Measurements from ENCODE around the gene SLC2A14. TPM values are rescaled to one million over a fixed set of nuclear protein-coding genes. Genes with fewer than 3 reads are reported as not detected.
"Not testable (repeated sequence)": the region's sequence is repeated elsewhere in the genome, so short reads cannot be mapped to it uniquely, and the experiment has no call there.

The SLC2A14 gene
- total RNA-seq: under 1 TPM in 2 of 4 donors, not detected in 2; 0.48 to 0.96 TPM

GRCh38 chr12:7872566-7873319 lies at the start of gene SLC2A14:
TSS of gene SLC2A14 (minus strand) at chr12:7872915. CDS start at chr12:7869880, 3,035 bp downstream.
- WGBS, 2 donors (ENCODE audit: low coverage in 1 of 2): 63 to 82% methylated on average over 2 to 62 of the region's 65 CpGs
- no peaks in the 10 kb centered on the region for H3K36me3 ChIP-seq
- in situ Hi-C loops (cut with MboI; ENCODE audit: low pct_ligation_motif_present in 1 of 4, low pct_unique_long_range_greater_than_20kb in 1 of 4, low sequenced_read_pairs in 3 of 4): loop anchor here in 1 of 4 donors (25.0 kb wide), 1 partner anchor 140 kb away; no protein-coding TSS in a partner anchor
- DNase-seq: no peak
- H3K27me3 ChIP-seq: peaks cover 24% of the 10 kb centered on the region
- H3K4me1 ChIP-seq: no peaks in the 10 kb centered on the region
- no peak for TF ChIP-seq POLR2AphosphoS5 (IDR thresholded peaks at IDR 0.05)
- no peak for TF ChIP-seq EP300 (IDR thresholded peaks at IDR 0.05; ENCODE audit: low read depth)
- TF ChIP-seq CTCF (IDR thresholded peaks at IDR 0.05): no peak
- intact Hi-C loops (cut with DNase I; ENCODE audit: low total_unique reads): no loop called here
- no peaks in the 10 kb centered on the region for H3K9me3 ChIP-seq
- no peak within 1 kb of the TSS for H3K27ac ChIP-seq
- H3K4me3 ChIP-seq: peak within 1 kb of the TSS in 1 of 4 donors; percentile 30

GRCh38 chr12:7921181-7921580 lies 48.5 kb upstream of the SLC2A14 start:
- H3K4me3 ChIP-seq; intact Hi-C loops (cut with DNase I; ENCODE audit: low total_unique reads); DNase-seq; H3K27ac ChIP-seq; H3K27me3 ChIP-seq; H3K9me3 ChIP-seq; in situ Hi-C loops (cut with MboI; ENCODE audit: low pct_ligation_motif_present in 1 of 4, low pct_unique_long_range_greater_than_20kb in 1 of 4, low sequenced_read_pairs in 3 of 4); H3K4me1 ChIP-seq: not testable (repeated sequence)
- H3K36me3 ChIP-seq: peaks cover 0 to 27% (median 0%) of the 10 kb centered on the region in 4 donors
- 82 to 90% methylated on average over 2 to 12 of the region's 12 CpGs for WGBS, 2 donors (ENCODE audit: low coverage in 1 of 2)

- WGBS, 2 donors (ENCODE audit: low coverage in 1 of 2): 85 to 89% methylated on average over 7 of the region's 7 CpGs
- H3K27ac ChIP-seq; intact Hi-C loops (cut with DNase I; ENCODE audit: low total_unique reads); in situ Hi-C loops (cut with MboI; ENCODE audit: low pct_ligation_motif_present in 1 of 4, low pct_unique_long_range_greater_than_20kb in 1 of 4, low sequenced_read_pairs in 3 of 4); H3K4me3 ChIP-seq; H3K4me1 ChIP-seq; H3K27me3 ChIP-seq; DNase-seq; H3K9me3 ChIP-seq: not testable (repeated sequence)
- H3K36me3 ChIP-seq: peaks cover 0 to 20% (median 0%) of the 10 kb centered on the region in 4 donors
Observed at GRCh38 chr12:7918268-7918590, 45.5 kb upstream of the SLC2A14 start.

- no peak for TF ChIP-seq POLR2A (IDR thresholded peaks at IDR 0.05)
- no peak for TF ChIP-seq CTCF (IDR thresholded peaks at IDR 0.05)
- no peak for TF ChIP-seq EP300 (IDR thresholded peaks at IDR 0.05; ENCODE audit: low read depth)
- TF ChIP-seq POLR2AphosphoS5 (IDR thresholded peaks at IDR 0.05): no peak
- Histone ChIP-seq H3K27me3 (no peaks in the 10 kb centered on the region), H3K4me3 (no peak overlapping the region), H3K4me1 (no peaks in the 10 kb centered on the region), H3K27ac (no peak overlapping the region), H3K9me3 (no peaks in the 10 kb centered on the region), H3K36me3 (peaks cover 0 to 14% (median 0%) of the 10 kb centered on the region in 4 donors)
- intact Hi-C loops (cut with DNase I; ENCODE audit: low total_unique reads) (no loop called here), in situ Hi-C loops (cut with MboI; ENCODE audit: low pct_ligation_motif_present in 1 of 4, low pct_unique_long_range_greater_than_20kb in 1 of 4, low sequenced_read_pairs in 3 of 4) (no loop called here)
- 50 to 89% methylated on average over 4 to 19 of the region's 19 CpGs for WGBS, 2 donors (ENCODE audit: low coverage in 1 of 2)
- no peak for DNase-seq
Observed at GRCh38 chr12:7917392-7918267, 44.9 kb upstream of the SLC2A14 start.

GRCh38 chr12:7916936-7917335 lies 44.2 kb upstream of the SLC2A14 start:
- 50% methylated on average over 1 of the region's 1 CpG; no CpG with 5 or more reads in 1 of the 2 donors for WGBS, 2 donors (ENCODE audit: low coverage in 1 of 2)
- H3K27me3 ChIP-seq: no peaks in the 10 kb centered on the region
- no peak overlapping the region for H3K27ac ChIP-seq
- no peaks in the 10 kb centered on the region for H3K4me1 ChIP-seq
- DNase-seq: no peak
- H3K4me3 ChIP-seq: no peak overlapping the region
- H3K36me3 ChIP-seq: peaks cover 0 to 7% (median 0%) of the 10 kb centered on the region in 4 donors
- in situ Hi-C loops (cut with MboI; ENCODE audit: low pct_ligation_motif_present in 1 of 4, low pct_unique_long_range_greater_than_20kb in 1 of 4, low sequenced_read_pairs in 3 of 4): no loop called here
- TF ChIP-seq EP300 (IDR thresholded peaks at IDR 0.05; ENCODE audit: low read depth) (no peak), POLR2A (IDR thresholded peaks at IDR 0.05) (no peak), CTCF (IDR thresholded peaks at IDR 0.05) (no peak), POLR2AphosphoS5 (IDR thresholded peaks at IDR 0.05) (no peak)
- no peaks in the 10 kb centered on the region for H3K9me3 ChIP-seq
- intact Hi-C loops (cut with DNase I; ENCODE audit: low total_unique reads): no loop called here

Measured in transverse colon (tissue), 4 donors.